Measurements from ENCODE around the gene CHD6.
A peak's percentile ranks its signal among the peaks of the same experiment; 100 is the strongest.

DNA sequence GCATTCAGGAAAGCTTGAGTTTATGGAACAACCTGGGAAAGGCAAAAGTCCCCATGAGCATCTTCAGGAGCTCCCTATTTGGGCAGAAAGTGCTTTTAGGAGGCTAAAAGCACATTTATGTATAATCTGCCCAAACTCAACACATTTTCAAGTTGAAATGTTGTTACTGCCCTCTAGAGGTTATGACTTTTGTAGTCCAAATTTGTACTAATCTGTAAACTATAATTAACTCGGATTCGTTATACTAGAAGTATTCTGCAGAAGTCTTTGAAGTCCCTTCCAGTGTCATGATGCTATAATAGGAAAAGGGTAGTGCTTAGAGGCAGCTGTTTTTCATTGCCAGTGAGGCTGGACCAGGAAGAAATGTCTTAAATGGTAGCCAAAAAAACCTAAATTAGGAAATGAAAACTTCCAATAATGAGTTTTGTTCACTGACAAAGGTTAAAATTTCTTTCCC lies 206.8 kb downstream of the CHD6 start:
- TF ChIP-seq, protein P1, sequence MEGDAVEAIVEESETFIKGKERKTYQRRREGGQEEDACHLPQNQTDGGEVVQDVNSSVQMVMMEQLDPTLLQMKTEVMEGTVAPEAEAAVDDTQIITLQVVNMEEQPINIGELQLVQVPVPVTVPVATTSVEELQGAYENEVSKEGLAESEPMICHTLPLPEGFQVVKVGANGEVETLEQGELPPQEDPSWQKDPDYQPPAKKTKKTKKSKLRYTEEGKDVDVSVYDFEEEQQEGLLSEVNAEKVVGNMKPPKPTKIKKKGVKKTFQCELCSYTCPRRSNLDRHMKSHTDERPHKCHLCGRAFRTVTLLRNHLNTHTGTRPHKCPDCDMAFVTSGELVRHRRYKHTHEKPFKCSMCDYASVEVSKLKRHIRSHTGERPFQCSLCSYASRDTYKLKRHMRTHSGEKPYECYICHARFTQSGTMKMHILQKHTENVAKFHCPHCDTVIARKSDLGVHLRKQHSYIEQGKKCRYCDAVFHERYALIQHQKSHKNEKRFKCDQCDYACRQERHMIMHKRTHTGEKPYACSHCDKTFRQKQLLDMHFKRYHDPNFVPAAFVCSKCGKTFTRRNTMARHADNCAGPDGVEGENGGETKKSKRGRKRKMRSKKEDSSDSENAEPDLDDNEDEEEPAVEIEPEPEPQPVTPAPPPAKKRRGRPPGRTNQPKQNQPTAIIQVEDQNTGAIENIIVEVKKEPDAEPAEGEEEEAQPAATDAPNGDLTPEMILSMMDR (IDR thresholded peaks at IDR 0.05), result peak; percentile 30 to 68 (median 58)
- no peak for TF ChIP-seq POLR2A (IDR thresholded peaks at IDR 0.05)

Measured in heart left ventricle (tissue), 13 donors.